ENCODE measurements around the gene PNP. TPM values are rescaled to one million over a fixed set of nuclear protein-coding genes. Genes with fewer than 3 reads are reported as not detected.
"Not testable (repeated sequence)": the region's sequence is repeated elsewhere in the genome, so short reads cannot be mapped to it uniquely, and the experiment has no call there.

PNP gene
- total RNA-seq, 6 donors from 2014 or later = 6.3 to 98.8 (median 32.9) TPM

DNA sequence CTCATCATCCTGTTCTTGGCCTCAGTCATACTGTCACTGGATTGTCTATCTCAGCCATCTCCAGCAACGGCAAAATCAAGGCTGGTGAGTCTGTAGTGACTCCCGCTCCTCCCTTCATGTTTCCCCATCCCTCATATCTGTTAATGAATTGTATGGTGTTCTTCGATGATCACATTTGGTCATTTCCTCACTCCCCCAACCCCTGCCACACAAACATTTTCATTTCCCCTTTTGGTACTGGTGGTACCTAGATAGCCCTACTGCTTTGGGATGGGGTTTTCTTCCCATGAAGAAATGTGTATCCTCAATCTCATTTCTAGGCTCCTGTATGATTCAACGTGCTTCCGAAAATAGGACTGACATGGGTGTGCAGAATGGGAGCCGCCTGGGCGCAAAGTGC lies 30.5 kb upstream of the PNP start:
- ATAC-seq (ENCODE audit: low FRiP score in 2 of 2) = no peak
- Histone ChIP-seq H3K4me3 (no peak overlapping the region), H3K36me3 (no peaks in the 10 kb centered on the region), H3K27me3 (no peaks in the 10 kb centered on the region), H3K9me3 (no peaks in the 10 kb centered on the region), H3K27ac (no peak overlapping the region), H3K4me1 (peaks cover 0 to 4% (median 0%) of the 10 kb centered on the region in 4 donors)
- 87% methylated on average over 7 of the region's 7 CpGs for WGBS, 2 donors
- TF ChIP-seq, protein P1, sequence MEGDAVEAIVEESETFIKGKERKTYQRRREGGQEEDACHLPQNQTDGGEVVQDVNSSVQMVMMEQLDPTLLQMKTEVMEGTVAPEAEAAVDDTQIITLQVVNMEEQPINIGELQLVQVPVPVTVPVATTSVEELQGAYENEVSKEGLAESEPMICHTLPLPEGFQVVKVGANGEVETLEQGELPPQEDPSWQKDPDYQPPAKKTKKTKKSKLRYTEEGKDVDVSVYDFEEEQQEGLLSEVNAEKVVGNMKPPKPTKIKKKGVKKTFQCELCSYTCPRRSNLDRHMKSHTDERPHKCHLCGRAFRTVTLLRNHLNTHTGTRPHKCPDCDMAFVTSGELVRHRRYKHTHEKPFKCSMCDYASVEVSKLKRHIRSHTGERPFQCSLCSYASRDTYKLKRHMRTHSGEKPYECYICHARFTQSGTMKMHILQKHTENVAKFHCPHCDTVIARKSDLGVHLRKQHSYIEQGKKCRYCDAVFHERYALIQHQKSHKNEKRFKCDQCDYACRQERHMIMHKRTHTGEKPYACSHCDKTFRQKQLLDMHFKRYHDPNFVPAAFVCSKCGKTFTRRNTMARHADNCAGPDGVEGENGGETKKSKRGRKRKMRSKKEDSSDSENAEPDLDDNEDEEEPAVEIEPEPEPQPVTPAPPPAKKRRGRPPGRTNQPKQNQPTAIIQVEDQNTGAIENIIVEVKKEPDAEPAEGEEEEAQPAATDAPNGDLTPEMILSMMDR (IDR thresholded peaks at IDR 0.05) = no peak
- TF ChIP-seq EP300 (IDR thresholded peaks at IDR 0.05) = no peak
- DNase-seq = no peak

DNA sequence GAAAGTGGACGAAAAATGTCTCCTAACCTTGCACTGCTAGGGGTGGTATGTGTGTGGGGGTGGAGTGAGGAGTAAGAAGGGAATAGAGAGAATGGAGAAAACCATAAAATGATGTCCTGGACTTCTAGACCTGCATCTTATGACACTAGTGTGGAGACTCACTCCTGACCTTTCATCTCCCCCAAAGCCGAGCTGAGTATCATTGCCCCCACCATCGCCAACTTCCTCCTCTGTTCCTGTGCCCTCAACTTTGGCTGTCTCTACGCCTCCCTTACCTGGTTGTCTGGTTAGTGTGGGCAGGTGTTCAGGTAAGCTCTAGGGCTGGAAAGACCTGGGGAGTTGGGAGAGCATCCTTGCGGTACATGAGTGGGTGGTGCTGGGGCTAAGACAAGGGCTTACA lies 28.7 kb upstream of the PNP start:
- H3K36me3 ChIP-seq = peaks cover 0 to 9% (median under 1%) of the 10 kb centered on the region in 4 donors
- WGBS, 2 donors = 84 to 87% methylated on average over 4 to 5 of the region's 5 CpGs
- no peaks in the 10 kb centered on the region for H3K9me3 ChIP-seq
- H3K27ac ChIP-seq = no peak overlapping the region
- H3K4me1 ChIP-seq = peaks cover 0 to 4% (median 0%) of the 10 kb centered on the region in 4 donors
- H3K27me3 ChIP-seq = no peaks in the 10 kb centered on the region
- TF ChIP-seq POLR2A (IDR thresholded peaks at IDR 0.05) (no peak), POLR2AphosphoS5 (IDR thresholded peaks at IDR 0.05) (no peak), EP300 (IDR thresholded peaks at IDR 0.05) (no peak)
- TF ChIP-seq, protein P1 (IDR thresholded peaks at IDR 0.05) = no peak
- DNase-seq = no peak
- H3K4me3 ChIP-seq = no peak overlapping the region
- ATAC-seq (ENCODE audit: low FRiP score in 2 of 2) = no peak

DNA sequence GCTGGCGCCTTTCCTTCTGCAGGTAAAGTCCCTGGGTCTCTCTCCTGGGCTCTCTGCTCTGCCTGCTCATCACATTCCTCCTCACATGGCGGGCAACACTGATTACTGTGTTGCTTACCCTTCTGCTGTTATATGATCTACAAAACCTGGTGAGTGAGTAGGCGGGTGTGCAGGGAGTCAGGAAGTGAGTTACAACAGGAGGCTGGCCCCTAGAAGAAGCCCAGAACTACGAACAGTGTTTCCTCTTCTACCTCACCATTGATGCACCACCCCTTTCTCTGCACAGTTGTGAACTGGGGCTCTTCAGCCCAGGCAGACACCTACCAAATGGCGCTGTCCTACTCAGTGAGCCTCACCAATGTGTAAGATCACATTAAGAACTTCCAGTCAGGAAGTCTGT lies 28.3 kb upstream of the PNP start:
- Histone ChIP-seq H3K27me3 (no peaks in the 10 kb centered on the region), H3K36me3 (peaks cover under 1 to 11% (median 4%) of the 10 kb centered on the region in 4 donors), H3K27ac (no peak overlapping the region), H3K9me3 (no peaks in the 10 kb centered on the region), H3K4me3 (no peak overlapping the region), H3K4me1 (peaks cover 0 to 4% (median 0%) of the 10 kb centered on the region in 4 donors)
- TF ChIP-seq POLR2A (IDR thresholded peaks at IDR 0.05) (no peak), EP300 (IDR thresholded peaks at IDR 0.05) (no peak), POLR2AphosphoS5 (IDR thresholded peaks at IDR 0.05) (no peak)
- TF ChIP-seq, protein P1 (IDR thresholded peaks at IDR 0.05) = no peak
- no peak for ATAC-seq (ENCODE audit: low FRiP score in 2 of 2)
- WGBS, 2 donors = 68 to 70% methylated on average over 5 of the region's 5 CpGs
- no peak for DNase-seq

DNA sequence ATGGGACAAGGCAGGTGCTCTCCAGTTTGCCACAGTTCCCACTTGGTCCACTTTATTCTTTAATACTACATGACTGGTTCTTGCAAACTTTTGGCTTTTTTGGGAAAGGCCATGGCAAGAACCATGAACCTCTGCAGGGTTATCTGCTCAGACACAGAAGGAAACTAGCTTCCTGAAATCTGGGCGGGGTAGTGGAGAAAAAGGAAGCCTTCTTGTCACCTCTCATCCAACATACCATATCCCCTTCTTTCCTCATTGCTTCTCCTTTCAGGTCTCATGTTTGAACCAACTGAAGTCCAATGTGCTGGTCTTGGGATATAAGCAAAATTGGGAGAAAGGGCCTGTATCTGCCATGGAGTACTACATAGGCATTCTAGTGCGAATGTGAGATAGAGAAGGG lies 27.7 kb upstream of the PNP start:
- Histone ChIP-seq H3K4me1 (peaks cover 0 to 4% (median 0%) of the 10 kb centered on the region in 4 donors), H3K4me3 (no peak overlapping the region), H3K27ac (no peak overlapping the region), H3K27me3 (no peaks in the 10 kb centered on the region), H3K9me3 (no peaks in the 10 kb centered on the region), H3K36me3 (peaks cover 7 to 17% (median 10%) of the 10 kb centered on the region in 4 donors)
- 70 to 76% methylated on average over 2 of the region's 2 CpGs for WGBS, 2 donors
- TF ChIP-seq, protein P1 (IDR thresholded peaks at IDR 0.05) = no peak
- TF ChIP-seq EP300 (IDR thresholded peaks at IDR 0.05) (no peak), POLR2A (IDR thresholded peaks at IDR 0.05) (no peak), POLR2AphosphoS5 (IDR thresholded peaks at IDR 0.05) (no peak)
- DNase-seq = no peak
- no peak for ATAC-seq (ENCODE audit: low FRiP score in 2 of 2)

DNA sequence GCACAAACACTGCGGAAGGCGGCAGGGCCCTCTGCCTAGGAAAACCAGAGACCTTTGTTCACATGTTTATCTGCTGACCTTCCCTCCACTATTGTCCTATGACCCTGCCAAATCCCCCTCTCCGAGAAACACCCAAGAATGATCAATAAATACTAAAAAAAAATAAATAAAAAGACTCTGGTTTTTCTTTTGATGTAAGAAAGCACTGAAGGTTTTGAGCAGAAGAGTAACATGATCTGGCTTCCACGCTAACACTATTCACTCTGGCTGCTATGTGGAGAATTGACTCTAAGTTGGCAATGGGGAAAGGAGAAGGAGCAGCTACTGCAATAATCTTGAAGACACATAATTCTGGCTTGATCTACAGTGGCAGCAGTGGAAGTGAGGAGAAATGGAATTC lies 25.6 kb upstream of the PNP start:
- H3K27ac ChIP-seq = peak overlapping the region in 1 of 4 donors; percentile 1
- not testable (repeated sequence) for ATAC-seq (ENCODE audit: low FRiP score in 2 of 2); H3K9me3 ChIP-seq; DNase-seq; H3K27me3 ChIP-seq; H3K4me1 ChIP-seq; H3K4me3 ChIP-seq
- peaks cover 21 to 39% (median 32%) of the 10 kb centered on the region in 4 donors for H3K36me3 ChIP-seq
- WGBS, 2 donors = 49 to 85% methylated on average over 3 to 4 of the region's 4 CpGs

Data from upper lobe of left lung (tissue), 6 donors.